GM19239 (cell line): ENCODE measurements around the gene WRAP53.
"Not testable (repeated sequence)": the region's sequence is repeated elsewhere in the genome, so short reads cannot be mapped to it uniquely, and the experiment has no call there.

Experiments
- DNase-seq: peaks from one replicate; pipeline ENCODE4 v3.0.0; 2011; ENCODE audit warnings: low spot score; ENCODE audit not compliant: insufficient read length
- FAIRE-seq: peaks from 2 replicates; lab custom pipeline; 2011; peaks lifted over from hg19 to GRCh38; lab: Jason Lieb, UNC

WRAP53 gene

DNA sequence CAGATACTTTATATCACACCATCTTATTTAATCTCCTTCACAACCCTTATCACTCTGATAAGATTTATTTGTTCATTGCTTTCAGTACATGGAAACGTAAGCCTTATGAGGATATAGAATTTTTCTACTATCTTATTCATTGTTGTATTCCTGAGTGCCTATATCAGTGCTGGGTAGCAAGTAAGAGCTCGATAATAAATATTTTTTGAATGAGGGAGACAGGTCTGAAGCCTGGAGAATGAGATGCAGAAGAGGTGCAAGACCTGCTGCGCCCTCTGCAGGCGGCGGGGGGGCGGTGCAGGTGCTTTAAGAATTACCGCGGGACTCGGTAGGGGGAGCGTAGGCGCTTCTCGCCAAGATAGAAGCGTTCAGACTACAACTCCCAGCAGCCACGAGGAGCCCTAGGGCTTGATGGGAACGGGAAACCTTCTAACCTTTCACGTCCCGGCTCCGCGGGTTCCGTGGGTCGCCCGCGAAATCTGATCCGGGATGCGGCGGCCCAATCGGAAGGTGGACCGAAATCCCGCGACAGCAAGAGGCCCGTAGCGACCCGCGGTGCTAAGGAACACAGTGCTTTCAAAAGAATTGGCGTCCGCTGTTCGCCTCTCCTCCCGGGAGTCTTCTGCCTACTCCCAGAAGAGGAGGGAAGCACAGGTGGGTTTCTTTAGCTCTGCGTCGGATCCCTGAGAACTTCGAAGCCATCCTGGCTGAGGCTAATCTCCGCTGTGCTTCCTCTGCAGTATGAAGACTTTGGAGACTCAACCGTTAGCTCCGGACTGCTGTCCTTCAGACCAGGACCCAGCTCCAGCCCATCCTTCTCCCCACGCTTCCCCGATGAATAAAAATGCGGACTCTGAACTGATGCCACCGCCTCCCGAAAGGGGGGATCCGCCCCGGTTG is at the start of gene WRAP53:
TSS of gene WRAP53 (plus strand) at position 570 of the 900 bp plus-strand sequence. CDS start at position 742, 172 bp downstream.
- DNase-seq (peak; percentile 89), FAIRE-seq (peak; percentile 94)

DNA sequence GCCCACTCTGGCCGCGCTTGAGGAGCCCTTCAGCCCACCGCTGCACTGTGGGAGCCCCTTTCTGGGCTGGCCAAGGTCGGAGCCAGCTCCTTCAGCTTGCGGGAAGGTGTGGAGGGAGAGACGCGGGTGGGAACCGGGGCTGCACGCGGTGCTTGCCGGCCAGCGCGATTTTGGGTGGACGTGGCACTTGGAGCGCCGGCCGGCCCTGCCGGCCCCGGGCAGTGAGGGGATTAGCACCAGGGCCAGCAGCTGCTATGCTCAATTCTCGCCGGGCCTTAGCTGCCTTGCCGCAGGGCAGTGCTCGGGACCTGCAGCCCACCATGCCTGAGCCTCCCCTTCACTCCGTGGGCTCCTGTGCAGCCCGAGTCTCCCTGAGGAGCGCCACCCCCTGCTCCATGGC is 47.5 kb upstream of the WRAP53 start:
- FAIRE-seq: no peak
- no peak for DNase-seq

DNA sequence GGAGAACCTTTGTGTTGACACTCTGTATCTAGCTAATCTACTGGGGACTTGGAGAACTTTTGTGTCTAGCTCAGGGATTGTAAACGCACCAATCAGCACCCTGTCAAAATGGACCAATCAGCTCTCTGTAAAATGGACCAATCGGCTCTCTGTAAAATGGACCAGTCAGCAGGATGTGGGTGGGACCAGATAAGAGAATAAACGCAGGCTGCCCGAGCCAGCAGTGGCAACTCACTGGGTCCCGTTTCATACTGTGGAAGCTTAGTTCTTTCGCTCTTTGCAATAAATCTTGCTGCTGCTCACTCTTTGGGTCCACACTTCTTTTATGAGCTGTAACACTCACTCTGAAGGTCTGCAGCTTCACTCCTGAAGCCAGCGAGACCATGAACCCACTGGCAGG is 46.6 kb upstream of the WRAP53 start:
- DNase-seq, FAIRE-seq: not testable (repeated sequence)

DNA sequence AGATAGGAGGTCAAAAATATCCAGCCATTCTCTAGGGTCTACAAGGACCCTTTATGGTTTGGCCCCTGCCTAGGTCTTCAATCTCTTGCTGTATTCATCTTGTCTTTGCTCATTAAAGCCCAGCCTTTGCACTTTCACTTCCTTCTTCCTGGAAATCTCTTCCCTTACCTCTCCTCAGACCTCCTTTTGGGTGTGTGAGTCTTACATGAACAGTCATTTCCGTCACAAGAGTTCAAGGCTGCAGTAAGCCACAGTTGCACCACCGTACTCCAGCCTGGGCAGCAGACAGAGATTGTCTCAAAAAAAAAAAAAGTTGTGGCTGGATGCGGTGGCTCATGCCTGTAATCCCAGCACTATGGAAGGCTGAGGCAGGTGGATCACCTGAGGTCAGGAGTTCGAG is 43.5 kb upstream of the WRAP53 start:
- FAIRE-seq: no peak
- no peak for DNase-seq

DNA sequence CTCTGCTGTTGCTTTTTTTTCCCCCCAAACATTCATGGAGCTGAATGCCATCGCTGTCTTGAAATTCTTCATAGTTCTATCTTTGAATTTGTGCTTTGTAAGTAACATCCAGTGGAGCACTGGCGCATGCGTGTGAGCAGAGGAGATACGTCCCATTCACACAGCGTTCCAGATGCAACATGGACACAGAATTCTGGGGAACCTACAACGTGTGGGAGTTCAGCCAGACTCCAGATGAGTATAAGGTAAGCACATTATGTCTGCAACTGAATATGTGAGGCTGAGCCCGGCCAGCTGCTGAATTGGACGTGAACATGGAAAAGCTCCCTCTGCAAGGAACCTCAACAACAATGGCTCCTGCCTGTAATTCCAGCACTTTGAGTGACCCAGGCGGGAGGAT is 41.8 kb upstream of the WRAP53 start:
- no peak for DNase-seq
- no peak for FAIRE-seq

DNA sequence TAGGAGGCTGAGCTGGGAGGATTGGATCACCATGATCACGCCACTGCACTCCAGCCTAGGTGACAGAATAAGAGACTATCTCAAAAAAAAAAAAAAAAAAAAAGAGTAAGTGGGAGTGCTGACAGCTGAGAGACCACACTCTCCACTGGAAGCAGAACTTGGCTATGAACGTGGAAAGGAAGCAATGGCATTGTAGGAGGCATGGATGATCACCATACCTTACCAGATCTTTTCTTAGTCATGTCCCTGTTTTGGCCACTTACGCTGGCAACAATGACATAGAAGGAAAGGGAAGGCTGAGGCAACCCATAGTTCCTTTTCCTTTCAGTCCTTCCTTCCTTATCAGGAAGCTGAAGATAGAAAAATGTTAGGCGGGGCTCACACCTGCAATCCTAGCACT is 41.3 kb upstream of the WRAP53 start:
- no peak for DNase-seq
- FAIRE-seq: no peak

DNA sequence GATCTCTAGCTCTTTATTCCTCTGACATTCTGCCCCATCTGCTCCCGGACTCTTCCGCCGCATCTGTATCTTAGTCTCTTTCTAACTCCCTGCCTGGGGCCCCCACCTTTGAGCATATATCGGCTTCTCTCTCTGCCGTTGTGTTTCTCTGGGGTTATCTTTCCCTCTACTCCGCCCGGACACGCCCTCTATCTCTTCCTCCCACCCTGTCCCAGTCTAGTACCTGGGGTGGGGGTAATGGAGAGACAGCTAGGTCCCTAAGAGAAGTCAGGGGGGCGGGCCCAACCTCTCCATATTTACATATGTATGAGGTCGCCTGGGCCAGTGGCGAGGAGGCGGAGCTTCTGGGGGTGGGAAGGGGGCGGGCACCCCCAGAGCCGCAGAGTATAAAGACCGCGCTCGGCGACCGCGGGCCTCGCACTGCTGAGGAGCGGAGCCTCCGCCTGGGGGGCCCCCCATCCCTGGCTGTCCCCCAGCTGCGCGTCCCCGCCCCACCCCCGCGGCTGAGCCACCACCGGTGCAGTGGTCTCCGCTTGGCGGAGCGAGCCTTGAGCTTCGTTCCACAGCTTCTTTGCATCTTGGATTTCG is 37.7 kb upstream of the WRAP53 start, which contains the start of gene ATP1B2:
TSS of gene ATP1B2 (plus strand) at position 418 of the 588 bp plus-strand sequence. CDS start 593 bp downstream, outside the sequence.
- DNase-seq: peak; percentile 54

DNA sequence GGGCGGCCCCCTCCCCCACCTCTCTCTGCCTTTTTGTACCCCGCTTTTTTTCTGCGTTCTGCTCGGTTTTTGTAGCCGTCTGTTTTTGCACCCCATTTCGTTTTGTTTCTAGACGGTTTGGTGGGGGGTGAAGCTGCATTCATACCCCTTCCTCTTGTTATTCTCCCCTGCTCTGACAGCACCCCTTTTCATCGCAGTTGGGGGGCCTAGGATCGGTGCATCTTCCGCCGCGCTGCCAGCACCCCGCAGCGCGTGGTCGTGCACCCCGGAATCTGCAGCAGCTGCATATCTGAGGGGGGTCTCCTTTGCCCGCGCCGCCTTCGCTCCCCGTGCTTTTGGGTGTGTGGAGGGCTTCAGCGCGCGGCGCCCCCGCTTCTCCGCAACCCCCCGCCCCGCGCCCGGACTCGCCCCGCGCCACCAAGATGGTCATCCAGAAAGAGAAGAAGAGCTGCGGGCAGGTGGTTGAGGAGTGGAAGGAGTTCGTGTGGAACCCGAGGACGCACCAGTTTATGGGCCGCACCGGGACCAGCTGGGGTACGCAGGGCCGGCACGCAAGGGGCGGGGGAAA is 37.1 kb upstream of the WRAP53 start:
- DNase-seq (no peak), FAIRE-seq (no peak)

More for the DNA sequence above, 37.7 kb upstream of the WRAP53 start, which contains the start of gene ATP1B2:
- no peak for FAIRE-seq

DNA sequence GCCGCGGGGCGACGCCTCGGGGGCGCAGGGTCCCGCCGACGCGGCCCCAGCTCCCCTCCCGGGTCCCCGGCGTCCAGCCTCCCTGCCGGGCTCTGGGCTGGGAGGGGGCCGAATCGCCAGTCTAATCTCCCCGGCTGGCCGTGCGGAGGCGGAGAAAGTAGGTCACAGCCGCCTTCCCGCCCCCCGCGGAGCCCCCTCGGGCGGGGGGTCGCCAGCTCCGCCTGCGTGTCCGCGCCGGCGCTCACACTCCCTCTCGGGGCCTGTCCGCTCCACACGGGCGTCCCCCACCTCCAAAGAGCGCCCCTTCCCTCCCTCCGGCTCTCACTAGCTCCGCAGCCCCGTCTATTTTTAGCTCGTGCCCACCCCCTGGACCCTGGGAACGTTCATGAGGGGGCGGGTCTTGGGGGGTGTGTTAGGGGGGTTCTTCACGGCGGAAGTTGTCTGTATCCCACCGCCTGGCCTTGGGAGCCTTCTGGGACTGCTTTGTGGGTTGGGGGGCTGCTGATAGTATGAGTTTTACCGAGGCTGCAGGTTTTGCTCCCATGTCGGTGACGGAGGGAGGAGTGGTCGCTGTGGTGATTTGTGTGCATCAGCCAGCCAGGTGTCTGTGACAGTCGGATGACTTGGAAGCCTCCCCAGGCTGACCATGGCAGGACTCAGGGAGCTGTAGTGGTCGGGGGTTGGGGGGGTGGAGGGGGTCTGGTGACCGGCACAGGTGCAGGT is 36.5 kb upstream of the WRAP53 start:
- FAIRE-seq: no peak

DNA sequence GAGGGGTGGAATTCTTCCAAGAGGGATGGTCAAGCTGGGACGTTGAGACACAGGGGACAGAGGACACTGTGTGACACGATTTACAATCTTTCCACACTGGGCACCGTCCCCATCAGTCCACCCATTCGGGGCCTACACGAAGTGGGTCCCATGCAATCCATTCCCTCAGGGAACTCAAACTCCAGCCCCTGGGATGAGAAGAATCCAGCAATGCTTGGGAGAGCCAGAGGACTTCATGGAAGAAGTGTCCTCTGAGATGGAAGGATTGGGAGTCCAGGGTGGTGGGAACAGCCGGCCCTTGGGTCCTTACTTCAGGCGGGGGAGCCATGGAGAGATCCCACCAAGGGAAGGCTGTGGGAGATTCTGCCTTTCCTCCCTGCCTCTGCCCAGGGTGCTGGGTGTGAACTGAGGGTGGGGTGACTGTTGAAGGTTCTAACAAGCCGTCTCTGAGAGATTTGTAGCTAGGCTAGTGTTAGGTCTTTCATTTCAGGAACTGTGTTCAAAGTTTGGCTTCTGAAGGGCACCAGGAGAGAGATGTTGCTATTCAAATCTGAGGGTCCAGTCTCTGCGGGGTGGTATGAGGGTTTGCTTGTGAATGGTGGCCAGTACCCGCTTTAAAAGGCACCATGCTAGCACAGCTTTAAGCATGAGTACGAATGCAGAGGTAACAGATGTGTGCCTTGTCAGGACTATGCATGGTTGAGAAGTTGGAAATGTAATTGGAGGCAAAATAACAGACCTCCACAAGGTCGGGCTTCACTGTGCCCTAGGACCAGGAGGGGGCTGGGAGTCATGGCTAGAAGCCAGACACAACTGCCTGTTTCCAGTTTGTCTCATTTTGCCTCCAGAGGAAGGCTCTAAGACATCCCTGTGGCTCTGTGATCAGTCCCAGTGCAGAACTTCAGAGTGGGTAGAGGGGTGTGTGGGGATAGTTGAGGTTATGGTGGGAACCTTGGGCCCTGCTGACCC is 35.6 kb upstream of the WRAP53 start:
- FAIRE-seq: no peak
- DNase-seq: no peak

More for the DNA sequence above, 36.5 kb upstream of the WRAP53 start:
- DNase-seq: no peak

DNA sequence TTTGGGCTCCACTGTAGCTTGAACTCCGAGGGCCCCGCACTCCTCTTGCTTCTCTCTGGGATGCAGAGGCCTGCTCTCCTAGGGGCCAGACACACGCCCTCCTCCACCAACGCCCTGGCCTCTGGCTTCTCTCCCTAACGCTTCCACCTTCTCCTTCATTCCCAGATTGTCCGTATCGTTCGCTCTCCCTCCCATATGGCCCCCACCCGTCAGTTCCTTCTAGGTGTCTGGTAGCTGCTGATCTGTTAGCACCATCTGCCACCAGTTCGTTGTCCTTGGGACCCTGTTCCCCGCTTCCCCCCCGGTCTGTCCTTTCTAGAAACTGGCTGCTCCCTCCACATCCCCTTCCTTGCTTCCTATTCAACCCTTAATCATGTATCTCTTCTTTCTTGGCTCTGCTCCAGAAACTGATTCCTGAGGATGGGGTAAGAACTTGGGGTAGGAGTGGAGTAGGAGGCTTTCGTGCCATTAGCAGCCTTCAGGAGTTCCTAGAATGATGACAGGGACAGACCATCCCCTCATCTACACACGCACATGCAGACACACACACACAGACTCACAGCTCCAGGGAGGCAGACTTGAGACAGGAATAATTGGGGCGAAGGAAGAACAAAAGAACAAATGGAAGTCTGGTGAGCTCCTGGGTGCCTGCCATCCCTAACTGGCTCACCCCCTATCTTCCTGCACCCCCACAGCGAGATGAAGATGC is 33.3 kb upstream of the WRAP53 start:
- no peak for FAIRE-seq
- no peak for DNase-seq

DNA sequence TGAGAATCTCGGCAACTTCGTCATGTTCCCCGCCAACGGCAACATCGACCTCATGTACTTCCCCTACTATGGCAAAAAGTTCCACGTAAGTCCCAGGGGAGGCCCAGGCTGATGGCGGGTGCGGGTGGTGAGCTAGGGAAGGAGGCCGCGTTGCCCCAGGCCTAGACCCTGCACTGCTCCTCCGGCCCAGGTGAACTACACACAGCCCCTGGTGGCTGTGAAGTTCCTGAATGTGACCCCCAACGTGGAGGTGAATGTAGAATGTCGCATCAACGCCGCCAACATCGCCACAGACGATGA is 32.8 kb upstream of the WRAP53 start:
- no peak for FAIRE-seq
- no peak for DNase-seq

DNA sequence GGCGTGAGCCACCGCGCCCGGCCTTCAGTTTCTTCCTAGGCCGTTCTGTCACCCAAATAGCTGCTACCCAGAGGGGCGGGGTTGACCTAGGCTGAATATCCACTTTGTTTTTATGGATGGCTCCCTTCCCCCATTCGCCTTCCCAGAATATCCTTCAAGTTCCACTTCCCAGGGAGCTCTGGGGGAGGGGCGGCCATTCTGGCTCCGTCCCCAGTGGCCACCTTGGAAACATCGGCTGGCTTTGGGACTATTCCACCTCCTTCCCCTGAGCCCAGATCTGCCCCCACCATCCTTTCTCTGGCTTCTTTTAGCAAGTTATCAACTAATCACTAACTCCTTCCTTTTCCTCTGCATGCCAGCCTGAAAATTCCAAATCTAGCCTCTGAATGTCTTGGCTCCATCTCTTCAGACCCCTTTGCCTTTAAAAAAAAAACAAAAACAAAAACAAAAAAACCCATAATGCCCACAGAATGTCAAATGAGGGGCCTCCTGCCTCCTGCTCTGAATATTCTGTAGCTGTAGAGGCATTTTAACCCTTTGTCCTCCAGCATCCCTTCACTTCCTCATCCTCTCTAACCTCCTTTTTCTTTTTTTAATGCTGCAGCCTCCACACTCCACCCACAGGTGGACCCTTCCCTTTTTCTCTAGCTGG is 31.2 kb upstream of the WRAP53 start:
- FAIRE-seq (no peak), DNase-seq (no peak)

DNA sequence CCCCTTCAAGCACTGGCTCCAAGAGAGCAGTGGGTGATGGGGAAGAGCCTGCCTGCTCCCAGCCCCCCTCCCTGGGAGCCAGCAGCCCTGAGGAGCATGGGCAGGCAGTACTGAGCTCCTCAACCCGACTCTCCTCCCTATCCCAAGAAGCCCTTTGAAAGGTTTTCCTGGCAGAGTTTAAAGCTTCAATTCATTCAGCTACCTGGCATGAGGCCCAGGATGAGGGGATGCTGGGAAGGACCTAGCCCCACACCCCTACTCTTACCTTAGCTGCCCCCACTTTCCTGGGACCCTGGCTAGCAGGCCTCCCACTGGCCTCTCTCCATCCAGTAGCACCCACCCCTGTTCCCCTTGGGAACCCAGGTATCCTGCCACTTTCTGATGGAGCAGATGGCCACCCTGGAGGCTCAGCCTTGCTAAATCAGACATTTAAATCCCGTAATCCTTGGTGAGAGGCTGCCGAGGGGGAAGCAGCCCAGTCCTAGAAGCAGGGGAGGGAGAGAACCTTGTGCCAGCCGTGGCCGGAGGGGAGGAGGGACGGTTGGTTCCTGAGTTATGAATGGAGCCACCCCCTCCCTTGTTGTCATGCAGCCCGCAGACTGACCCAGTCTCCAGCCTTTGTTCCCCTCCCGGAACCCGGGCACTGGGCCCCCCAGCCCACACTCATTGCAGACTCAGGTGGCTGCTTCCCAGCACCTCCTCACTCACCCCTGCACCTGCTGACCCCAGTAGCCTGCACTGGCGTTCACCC is 20.4 kb upstream of the WRAP53 start:
- FAIRE-seq (no peak), DNase-seq (no peak)

DNA sequence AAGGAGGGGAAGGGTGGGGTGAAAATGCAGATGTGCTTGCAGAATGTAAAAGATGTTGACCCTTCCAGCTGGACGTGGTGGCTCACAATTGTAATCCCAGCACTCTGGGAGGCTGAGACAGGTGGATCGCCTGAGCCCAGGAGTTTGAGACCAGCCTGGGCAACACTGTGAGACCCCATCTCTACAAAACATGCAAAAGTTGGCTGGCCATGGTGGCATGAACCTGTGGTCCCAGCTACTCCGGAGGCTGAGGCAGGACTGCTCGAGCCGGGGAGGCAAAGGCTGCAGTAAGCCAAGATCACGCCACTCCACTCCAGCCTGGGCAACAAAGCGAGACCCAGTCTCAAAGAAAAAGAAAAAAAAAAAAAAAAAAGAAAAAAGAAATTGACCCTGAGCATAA is 19.8 kb upstream of the WRAP53 start:
- no peak for FAIRE-seq
- no peak for DNase-seq

DNA sequence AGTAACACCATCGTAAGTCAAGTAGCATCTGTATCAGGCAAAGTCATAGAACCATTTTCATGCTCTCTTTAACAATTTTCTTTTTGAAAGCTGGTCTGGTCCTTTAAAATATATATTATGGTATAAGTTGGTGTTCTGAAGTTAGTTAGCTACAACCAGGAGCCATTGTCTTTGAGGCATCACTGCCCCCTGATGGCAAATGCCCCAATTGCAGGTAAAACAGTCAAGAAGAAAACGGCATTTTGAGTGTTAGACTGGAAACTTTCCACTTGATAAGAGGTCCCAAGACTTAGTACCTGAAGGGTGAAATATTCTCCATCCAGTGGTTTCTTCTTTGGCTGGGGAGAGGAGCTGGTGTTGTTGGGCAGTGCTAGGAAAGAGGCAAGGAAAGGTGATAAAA is 15.0 kb upstream of the WRAP53 start:
- FAIRE-seq (no peak), DNase-seq (no peak)

DNA sequence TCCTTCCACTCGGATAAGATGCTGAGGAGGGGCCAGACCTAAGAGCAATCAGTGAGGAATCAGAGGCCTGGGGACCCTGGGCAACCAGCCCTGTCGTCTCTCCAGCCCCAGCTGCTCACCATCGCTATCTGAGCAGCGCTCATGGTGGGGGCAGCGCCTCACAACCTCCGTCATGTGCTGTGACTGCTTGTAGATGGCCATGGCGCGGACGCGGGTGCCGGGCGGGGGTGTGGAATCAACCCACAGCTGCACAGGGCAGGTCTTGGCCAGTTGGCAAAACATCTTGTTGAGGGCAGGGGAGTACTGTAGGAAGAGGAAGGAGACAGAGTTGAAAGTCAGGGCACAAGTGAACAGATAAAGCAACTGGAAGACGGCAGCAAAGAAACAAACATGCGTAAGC is 13.3 kb upstream of the WRAP53 start:
- FAIRE-seq (no peak), DNase-seq (no peak)

DNA sequence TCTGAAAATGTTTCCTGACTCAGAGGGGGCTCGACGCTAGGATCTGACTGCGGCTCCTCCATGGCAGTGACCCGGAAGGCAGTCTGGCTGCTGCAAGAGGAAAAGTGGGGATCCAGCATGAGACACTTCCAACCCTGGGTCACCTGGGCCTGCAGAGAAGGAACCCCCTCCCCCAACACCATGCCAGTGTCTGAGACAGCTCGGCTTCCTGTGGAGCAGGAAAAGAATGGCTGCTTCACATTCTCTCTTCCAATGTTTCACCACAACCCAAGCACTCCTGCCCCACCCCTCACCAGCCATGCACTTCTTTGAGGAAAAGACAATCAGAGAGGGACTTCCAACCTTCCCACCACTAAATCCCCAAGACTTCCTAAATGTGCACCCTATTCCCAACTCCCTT is 11.7 kb upstream of the WRAP53 start:
- no peak for DNase-seq
- no peak for FAIRE-seq
